Adrenal gland (tissue), 5 donors: ENCODE measurements around the gene SURF4.

Experiments
- CTCF ChIP-seq, 6 experiments: fragments of 450-650 bp in 4 of 6; fragments of 200-600 bp in 2 of 6; sonication (generic) in 1 of 6; IDR thresholded peaks; 1 replicate in 5 of 6; 2 replicates in 1 of 6; pipeline versions ENCODE4 v1.5.1 to v1.8.0; 2016 to 2021; ENCODE audit warnings: antibody characterized with exemption in 6 of 6, mild to moderate bottlenecking in 2 of 6, moderate library complexity in 1 of 6
- POLR2A ChIP-seq, 2 donors: fragments of 450-650 bp; IDR thresholded peaks; one replicate each; pipeline ENCODE4 v1.6.1; 2017; ENCODE audit warnings: antibody characterized with exemption in 2 of 2, mild to moderate bottlenecking in 2 of 2, moderate library complexity in 1 of 2
- donor health status: DM: no; HTN: no; CAD: no.

- no peak for TF ChIP-seq CTCF (IDR thresholded peaks at IDR 0.05)
- TF ChIP-seq POLR2A (IDR thresholded peaks at IDR 0.05) = no peak
These were observed 23.1 kb downstream of the SURF4 start for GRCh38 chr9:133352635-133353340.
